GM18526 (cell line): ENCODE results near the gene PDZRN4.

ENCODE experiments used
- POLR2A ChIP-seq: IDR thresholded peaks from 3 replicates; pipeline ENCODE4 v1.6.1; 2011; ENCODE audit not compliant: insufficient read length; ENCODE audit errors: extremely low read depth

PDZRN4 gene

DNA sequence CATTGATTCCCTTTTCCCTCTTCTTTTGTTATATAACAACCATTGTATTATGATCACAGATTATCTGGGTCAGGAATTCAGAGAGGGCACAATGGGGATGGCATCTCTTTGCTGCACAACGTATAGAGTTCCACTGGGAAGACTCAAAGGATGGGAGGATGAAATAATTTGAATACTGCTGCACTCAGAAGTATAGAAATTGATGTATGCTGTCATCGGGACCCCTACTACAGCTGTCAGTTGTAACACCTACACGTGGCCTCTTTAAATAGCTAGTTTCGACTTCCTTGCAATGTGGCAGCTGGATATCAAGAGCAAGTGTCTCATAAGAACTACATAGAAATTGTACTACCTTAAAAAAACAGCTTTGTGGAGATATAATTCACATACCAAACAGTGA lies 408.1 kb downstream of the PDZRN4 start:
- no peak for TF ChIP-seq POLR2A

DNA sequence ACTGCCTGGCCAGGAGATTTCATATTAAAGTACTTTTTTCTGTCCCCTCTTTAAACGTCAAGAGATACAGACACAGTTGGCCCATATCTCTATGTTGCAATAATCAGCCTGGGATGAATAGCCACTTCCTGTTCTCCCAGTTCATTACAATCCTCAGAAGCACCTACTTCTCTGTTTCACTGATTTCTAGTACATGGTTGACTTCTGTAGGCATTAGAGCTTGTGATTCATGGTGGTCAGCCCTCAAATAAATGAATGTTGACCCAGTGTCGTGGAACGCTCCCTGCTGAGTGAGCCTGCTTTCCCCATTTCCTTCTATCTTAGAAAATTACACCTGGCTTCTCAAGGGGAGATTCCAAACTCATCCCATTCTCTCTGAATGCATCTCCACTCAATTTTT lies 416.7 kb downstream of the PDZRN4 start:
- TF ChIP-seq POLR2A = no peak

DNA sequence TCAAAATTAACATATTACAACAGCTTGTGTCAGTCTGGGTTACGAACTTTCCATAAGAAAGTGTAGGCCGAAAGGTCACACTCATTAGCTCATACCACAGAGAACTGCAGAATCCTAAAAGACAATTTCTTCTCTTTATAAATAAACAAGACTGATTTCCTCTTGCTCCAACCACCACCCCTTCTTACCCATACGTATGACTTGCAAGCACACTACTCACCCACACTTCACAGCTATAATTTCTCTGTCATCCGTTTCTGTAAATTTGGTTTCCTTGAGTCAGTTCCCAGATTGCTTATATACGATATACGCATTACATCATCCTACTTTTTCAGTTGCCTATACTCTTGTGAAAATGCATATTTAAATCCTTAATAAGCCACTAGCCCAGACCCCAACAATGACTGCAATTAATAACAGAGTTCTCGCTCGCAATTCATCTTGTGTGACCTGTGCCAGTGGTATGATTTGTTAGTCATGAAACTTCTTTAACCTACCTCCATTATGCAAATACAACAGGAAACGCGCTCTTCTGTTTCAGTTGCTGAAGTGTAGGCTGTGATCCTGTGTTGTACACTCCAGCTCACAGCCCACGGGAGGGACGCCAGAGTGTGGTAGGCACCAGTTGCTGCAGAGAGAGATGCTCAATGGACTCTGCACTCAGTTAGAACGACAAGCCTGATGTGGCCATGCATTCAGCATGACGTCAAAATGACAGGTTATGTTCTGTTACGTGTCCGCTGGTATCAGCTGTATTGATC lies 417.6 kb downstream of the PDZRN4 start:
- no peak for TF ChIP-seq POLR2A

DNA sequence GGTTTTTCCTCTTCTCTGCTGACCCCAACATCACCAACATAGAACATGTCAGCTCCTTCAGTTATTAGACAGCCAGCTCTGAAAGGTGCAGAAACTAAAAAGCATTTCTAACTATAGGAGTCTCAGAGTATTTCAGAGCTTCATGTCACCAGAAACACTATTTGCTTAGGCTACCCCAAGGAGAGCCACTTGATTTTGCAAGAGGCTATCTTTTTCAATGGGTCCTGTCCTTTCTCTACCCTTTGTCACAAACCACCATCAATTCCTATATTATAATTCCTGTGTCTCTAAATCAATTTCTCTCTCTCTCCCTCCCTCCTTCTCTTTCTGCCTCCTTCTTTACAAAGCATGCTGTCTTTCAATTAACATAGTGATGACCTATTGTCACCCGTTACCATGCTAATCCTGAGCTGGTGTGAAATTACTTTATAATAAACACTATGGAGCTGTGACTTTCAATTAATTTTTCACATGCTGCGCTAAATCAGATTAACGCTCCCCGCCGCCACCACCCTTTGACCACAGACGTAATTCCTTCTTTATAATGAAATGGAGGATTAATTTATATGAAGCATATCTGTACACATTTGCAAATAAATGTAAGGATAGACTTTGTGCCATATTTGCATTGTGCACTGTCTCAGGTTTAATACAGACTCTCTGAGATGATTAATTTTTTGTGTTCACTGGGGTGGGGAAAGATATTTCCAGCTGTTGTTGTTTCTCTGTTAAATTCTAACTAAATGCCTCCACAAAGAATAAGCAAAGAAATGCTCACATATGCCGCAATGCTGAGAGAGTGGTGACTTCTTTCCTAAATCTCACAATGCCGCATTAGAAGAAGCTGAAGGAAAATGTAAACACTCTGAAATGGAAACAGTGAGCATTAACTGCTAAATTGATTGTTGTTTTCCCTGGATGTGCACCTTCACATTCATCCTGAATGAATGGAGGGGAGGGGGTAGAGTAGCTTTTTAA lies 418.6 kb downstream of the PDZRN4 start:
- no peak for TF ChIP-seq POLR2A

DNA sequence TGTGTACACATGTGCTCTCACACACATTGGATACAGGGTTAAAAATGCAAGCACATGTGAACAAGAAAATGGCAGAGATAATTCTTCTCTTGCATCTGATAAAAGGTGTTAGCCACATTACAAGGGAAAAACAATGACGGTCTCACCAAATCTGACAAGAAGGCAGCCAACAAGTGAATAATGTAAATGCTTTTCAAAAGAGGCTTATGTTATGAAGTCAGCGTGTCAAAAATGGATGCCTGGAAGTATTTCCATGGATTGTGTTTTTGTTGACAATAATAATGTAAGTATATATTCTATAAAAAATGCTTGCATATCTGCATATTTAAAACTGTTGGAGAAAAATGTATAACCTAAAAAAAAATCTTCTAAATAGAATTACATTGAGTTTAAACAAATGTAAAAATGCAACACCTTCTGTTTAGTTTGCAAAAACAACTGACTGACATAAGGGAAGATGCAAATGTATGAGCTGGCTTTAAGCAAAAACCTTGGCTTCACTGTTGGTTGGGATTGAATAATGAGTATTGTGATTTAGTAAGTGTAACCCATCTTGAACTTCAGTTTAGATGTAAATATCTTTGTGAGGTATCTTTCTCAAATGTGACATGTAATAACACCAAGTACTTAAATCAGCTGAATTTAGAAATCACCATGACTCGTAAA lies 424.9 kb downstream of the PDZRN4 start:
- TF ChIP-seq POLR2A = no peak

DNA sequence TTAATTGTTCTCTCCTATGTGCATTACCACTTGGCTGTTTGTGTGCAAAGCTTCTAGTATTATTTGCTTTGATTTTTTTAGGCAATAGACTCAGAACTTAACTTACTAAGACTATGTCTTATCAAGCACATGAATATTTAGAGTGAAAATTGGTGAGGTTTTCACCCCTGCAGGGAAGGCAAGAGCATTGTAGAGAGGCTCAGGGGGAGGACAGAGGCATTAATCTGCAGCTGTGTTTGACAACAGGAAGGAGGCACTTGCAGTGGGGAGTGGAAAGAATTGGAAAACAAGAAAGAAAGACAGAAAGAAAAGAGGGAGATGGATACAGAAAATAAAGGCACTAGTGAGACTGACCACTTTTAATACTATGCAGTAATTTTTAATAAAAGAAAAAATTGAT lies 431.6 kb downstream of the PDZRN4 start:
- no peak for TF ChIP-seq POLR2A

DNA sequence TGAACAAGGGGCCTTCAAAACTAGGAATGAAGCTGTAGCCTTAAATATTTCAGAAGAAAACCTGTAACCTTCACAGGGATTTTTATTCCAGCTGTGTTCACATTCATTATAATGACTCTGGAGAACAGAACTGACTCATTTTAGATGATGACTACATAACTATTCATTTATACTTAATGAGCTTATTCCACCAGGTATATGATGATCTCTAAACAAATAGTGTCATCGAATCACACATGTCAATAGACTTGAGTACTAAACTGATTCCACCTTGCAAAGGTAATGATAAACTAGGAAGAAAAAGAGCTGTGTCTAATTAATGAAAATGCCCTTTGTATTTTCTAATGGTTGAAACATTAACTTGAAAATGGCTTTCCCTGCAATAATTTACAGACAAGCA lies 433.2 kb downstream of the PDZRN4 start:
- TF ChIP-seq POLR2A = no peak
